ENCODE results near the gene RAB31.

DNA sequence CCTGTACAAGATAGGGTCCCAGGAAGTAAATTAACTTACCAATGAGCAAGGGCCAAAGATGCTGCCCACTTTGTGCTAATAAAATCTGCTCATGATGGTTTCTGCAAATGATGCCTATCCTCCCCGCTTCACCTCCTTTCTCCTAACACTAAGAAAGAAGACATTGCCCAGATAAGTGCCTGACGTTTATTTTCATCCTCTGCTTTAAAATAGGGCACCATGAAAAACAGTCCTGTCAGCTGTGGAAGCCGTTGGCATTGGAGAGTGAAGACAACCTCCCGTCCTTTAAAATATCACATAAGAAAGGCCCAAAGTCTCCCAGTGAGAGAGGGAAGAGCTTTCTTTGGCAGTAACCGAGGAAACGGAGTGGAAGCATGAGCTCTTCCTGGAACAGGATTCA lies 176.0 kb downstream of the RAB31 start:
- TF ChIP-seq, protein P1, sequence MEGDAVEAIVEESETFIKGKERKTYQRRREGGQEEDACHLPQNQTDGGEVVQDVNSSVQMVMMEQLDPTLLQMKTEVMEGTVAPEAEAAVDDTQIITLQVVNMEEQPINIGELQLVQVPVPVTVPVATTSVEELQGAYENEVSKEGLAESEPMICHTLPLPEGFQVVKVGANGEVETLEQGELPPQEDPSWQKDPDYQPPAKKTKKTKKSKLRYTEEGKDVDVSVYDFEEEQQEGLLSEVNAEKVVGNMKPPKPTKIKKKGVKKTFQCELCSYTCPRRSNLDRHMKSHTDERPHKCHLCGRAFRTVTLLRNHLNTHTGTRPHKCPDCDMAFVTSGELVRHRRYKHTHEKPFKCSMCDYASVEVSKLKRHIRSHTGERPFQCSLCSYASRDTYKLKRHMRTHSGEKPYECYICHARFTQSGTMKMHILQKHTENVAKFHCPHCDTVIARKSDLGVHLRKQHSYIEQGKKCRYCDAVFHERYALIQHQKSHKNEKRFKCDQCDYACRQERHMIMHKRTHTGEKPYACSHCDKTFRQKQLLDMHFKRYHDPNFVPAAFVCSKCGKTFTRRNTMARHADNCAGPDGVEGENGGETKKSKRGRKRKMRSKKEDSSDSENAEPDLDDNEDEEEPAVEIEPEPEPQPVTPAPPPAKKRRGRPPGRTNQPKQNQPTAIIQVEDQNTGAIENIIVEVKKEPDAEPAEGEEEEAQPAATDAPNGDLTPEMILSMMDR (IDR thresholded peaks at IDR 0.05), result no peak
- no peak for TF ChIP-seq POLR2A (IDR thresholded peaks at IDR 0.05)

All from lower leg skin (tissue), 3 donors.